Measurements from ENCODE around the gene CHIC2. TPM values are rescaled to one million over a fixed set of nuclear protein-coding genes. Genes with fewer than 3 reads are reported as not detected.

CHIC2 gene
- total RNA-seq, 1 donor, result 74.3 TPM

GRCh38 chr4:54098375-54098774, 34.0 kb upstream of the CHIC2 start:
- TF ChIP-seq CTCF (IDR thresholded peaks at IDR 0.05; ENCODE audit: insufficient read depth, low read depth, low read length), result no peak
- no peak for DNase-seq (ENCODE audit: low read depth)
- H3K4me3 ChIP-seq (ENCODE audit: low read depth, low read length), result no peak overlapping the region

- H3K4me3 ChIP-seq (ENCODE audit: low read depth, low read length), result no peak overlapping the region
- no peak for TF ChIP-seq CTCF (IDR thresholded peaks at IDR 0.05; ENCODE audit: insufficient read depth, low read depth, low read length)
- no peak for DNase-seq (ENCODE audit: low read depth)
These were observed 32.7 kb upstream of the CHIC2 start for GRCh38 chr4:54097152-54097551.

- DNase-seq (ENCODE audit: low read depth), result no peak
- H3K4me3 ChIP-seq (ENCODE audit: low read depth, low read length), result no peak overlapping the region
- TF ChIP-seq CTCF (IDR thresholded peaks at IDR 0.05; ENCODE audit: insufficient read depth, low read depth, low read length), result no peak
These were observed 32.0 kb upstream of the CHIC2 start for GRCh38 chr4:54096295-54096962.

GRCh38 chr4:54095110-54095825, 30.9 kb upstream of the CHIC2 start:
- DNase-seq (ENCODE audit: low read depth), result no peak
- no peak overlapping the region for H3K4me3 ChIP-seq (ENCODE audit: low read depth, low read length)
- TF ChIP-seq CTCF (IDR thresholded peaks at IDR 0.05; ENCODE audit: insufficient read depth, low read depth, low read length), result no peak

- TF ChIP-seq CTCF (IDR thresholded peaks at IDR 0.05; ENCODE audit: insufficient read depth, low read depth, low read length), result no peak
- H3K4me3 ChIP-seq (ENCODE audit: low read depth, low read length), result no peak overlapping the region
- DNase-seq (ENCODE audit: low read depth), result no peak
These were observed 30.0 kb upstream of the CHIC2 start for GRCh38 chr4:54094451-54094850.

- no peak overlapping the region for H3K4me3 ChIP-seq (ENCODE audit: low read depth, low read length)
- no peak for TF ChIP-seq CTCF (IDR thresholded peaks at IDR 0.05; ENCODE audit: insufficient read depth, low read depth, low read length)
- DNase-seq (ENCODE audit: low read depth), result no peak
These were observed 29.2 kb upstream of the CHIC2 start for GRCh38 chr4:54093324-54094240.

All from fibroblast of villous mesenchyme (primary cell).